Lung (tissue), 12 donors: Measurements from ENCODE around the gene AK3. TPM values are rescaled to one million over a fixed set of nuclear protein-coding genes. Genes with fewer than 3 reads are reported as not detected.
"Not testable (repeated sequence)": the region's sequence is repeated elsewhere in the genome, so short reads cannot be mapped to it uniquely, and the experiment has no call there.

Source experiments
- ATAC-seq: fragments of 200-7000 bp; cut with Tn5 transposase; one replicate; pipeline ENCODE4 v1.9.1; 2020; ENCODE audit warnings: moderate number of reproducible peaks; ENCODE audit not compliant: insufficient read depth, low FRiP score
- DNase-seq, 3 donors: peaks; one replicate each; pipeline ENCODE4 v3.0.0-alpha.2; 2013 to 2017
- H3K27ac ChIP-seq, 2 donors: one replicate each; pipeline ENCODE4 v1.5.1; 2013; ENCODE audit warnings: mild to moderate bottlenecking in 2 of 2, moderate library complexity in 2 of 2, control low read depth in 1 of 2, inconsistent platforms in 1 of 2, low read depth in 1 of 2, low read length in 1 of 2
- H3K27me3 ChIP-seq, 3 donors: one replicate each; pipeline ENCODE4 v1.5.1; 2013; ENCODE audit warnings: low read length in 2 of 3; ENCODE audit not compliant: control insufficient read depth in 3 of 3, insufficient read depth in 3 of 3
- H3K36me3 ChIP-seq, 4 donors: one replicate each; pipeline ENCODE4 v1.5.1; 2013; ENCODE audit warnings: low read length in 4 of 4, mild to moderate bottlenecking in 1 of 4, moderate library complexity in 1 of 4; ENCODE audit not compliant: control insufficient read depth in 4 of 4, insufficient read depth in 4 of 4
- H3K4me1 ChIP-seq, 5 donors: one replicate each; pipeline ENCODE4 v1.5.1; 2013; ENCODE audit warnings: low read length in 5 of 5, mild to moderate bottlenecking in 2 of 5, moderate library complexity in 1 of 5; ENCODE audit not compliant: control insufficient read depth in 5 of 5, insufficient read depth in 5 of 5
- H3K4me3 ChIP-seq: one replicate; pipeline ENCODE4 v1.5.1; 2013; ENCODE audit warnings: mild to moderate bottlenecking, control low read depth, moderate library complexity
- H3K9ac ChIP-seq, 2 donors: one replicate each; pipeline ENCODE4 v1.5.1; 2013; ENCODE audit warnings: low read length in 2 of 2, control low read depth in 1 of 2; ENCODE audit not compliant: insufficient read depth in 1 of 2
- H3K9me3 ChIP-seq, 4 donors: one replicate each; pipeline ENCODE4 v1.5.1; 2013; ENCODE audit warnings: low read length in 3 of 4, mild to moderate bottlenecking in 1 of 4, moderate library complexity in 1 of 4; ENCODE audit not compliant: control insufficient read depth in 4 of 4, insufficient read depth in 3 of 4
- WGBS, 2 donors: extraction: QIAGEN DNeasy Blood & Tissue Kit; methylation state at CpG; one replicate each; pipeline ENCODE4 v1.1.7; 2013; 5-methylcytosine and 5-hydroxymethylcytosine counted together
- polyA plus RNA-seq, 2 donors: library from polyadenylated mRNA; stranded (reverse); fragments of 200-250 nt; gene quantifications; one replicate each; pipeline ENCODE4 v1.2.1, GENCODE V29; 2013
- total RNA-seq, 2 donors: library from RNA; depleted of rRNA in 1 of 2; stranded (reverse); fragments of >200 nt in 1 of 2; gene quantifications; one replicate each; pipeline ENCODE4 v1.2.1, GENCODE V29; 2014 to 2021
- TF ChIP-seq, protein P1 (sequence below): IDR thresholded peaks from 2 replicates; pipeline ENCODE4 v1.5.1; 2012; ENCODE audit warnings: mild to moderate bottlenecking; ENCODE audit errors: control extremely low read depth, extremely low read depth
- donor health status: control.
- donor health status: control.
- donor health status: Bipolar disorder and iron deficiency.
- donor health status: healthy.
- donor health status: DM: yes; HTN: yes; CAD: no.

Gene AK3
- total and polyA plus RNA-seq, 4 donors = 22.4 to 62.7 (median 31.8) TPM

DNA sequence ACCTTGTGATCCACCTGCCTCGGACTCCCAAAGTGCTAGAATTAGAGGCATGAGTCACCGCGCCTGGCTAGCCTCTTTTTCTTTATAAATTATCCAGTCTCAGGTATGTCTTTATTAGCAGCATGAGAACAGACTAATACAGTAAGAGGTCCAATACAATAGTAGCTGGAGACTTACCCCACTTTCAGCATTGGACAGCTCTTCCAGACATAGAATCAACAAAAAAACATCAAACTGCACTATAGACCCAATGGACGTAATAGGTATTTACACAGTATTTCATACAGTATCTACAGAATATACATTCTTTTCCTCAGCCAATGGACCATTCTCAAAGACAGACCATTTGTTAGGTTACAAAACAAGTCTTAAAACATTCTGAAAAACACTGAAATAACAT is 45.6 kb upstream of the AK3 start:
- Histone ChIP-seq H3K4me3 (no peak overlapping the region), H3K4me1 (no peaks in the 10 kb centered on the region), H3K36me3 (no peaks in the 10 kb centered on the region), H3K27ac (no peak overlapping the region), H3K27me3 (no peaks in the 10 kb centered on the region), H3K9ac (no peak overlapping the region), H3K9me3 (peaks cover 0 to under 1% (median 0%) of the 10 kb centered on the region in 4 donors)
- no peak for ATAC-seq
- WGBS, 2 donors = 86 to 96% methylated on average over 4 of the region's 4 CpGs
- DNase-seq = no peak
- TF ChIP-seq, protein P1, sequence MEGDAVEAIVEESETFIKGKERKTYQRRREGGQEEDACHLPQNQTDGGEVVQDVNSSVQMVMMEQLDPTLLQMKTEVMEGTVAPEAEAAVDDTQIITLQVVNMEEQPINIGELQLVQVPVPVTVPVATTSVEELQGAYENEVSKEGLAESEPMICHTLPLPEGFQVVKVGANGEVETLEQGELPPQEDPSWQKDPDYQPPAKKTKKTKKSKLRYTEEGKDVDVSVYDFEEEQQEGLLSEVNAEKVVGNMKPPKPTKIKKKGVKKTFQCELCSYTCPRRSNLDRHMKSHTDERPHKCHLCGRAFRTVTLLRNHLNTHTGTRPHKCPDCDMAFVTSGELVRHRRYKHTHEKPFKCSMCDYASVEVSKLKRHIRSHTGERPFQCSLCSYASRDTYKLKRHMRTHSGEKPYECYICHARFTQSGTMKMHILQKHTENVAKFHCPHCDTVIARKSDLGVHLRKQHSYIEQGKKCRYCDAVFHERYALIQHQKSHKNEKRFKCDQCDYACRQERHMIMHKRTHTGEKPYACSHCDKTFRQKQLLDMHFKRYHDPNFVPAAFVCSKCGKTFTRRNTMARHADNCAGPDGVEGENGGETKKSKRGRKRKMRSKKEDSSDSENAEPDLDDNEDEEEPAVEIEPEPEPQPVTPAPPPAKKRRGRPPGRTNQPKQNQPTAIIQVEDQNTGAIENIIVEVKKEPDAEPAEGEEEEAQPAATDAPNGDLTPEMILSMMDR = no peak

- Histone ChIP-seq H3K36me3 (no peaks in the 10 kb centered on the region), H3K4me3 (no peak overlapping the region), H3K27me3 (no peaks in the 10 kb centered on the region), H3K4me1 (no peaks in the 10 kb centered on the region), H3K9ac (no peak overlapping the region), H3K9me3 (peaks cover 0 to 2% (median 0%) of the 10 kb centered on the region in 4 donors), H3K27ac (no peak overlapping the region)
- ATAC-seq (no peak), DNase-seq (no peak)
- TF ChIP-seq, protein P1 = no peak
- 82 to 84% methylated on average over 2 of the region's 2 CpGs for WGBS, 2 donors
These were observed 43.4 kb upstream of the AK3 start for GRCh38 chr9:4784403-4784802.

DNA sequence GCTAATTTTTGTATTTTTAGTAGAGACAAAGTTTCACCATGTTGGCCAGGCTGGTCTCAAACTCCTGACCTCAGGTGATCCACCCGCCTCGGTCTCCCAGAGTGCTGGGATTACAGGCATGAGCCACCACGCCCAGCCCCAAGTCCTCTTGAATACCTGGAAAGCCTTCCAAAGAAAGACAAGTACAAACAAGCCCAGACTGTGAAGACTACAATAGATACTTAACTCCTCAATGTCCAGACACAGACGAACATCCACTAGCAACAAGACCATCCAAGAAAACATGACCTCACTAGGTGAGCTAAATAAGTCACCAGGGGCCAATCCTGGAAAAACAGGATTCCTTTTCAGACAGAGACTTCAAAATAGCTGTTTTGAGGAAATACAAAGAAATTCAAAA is 42.2 kb upstream of the AK3 start:
- H3K4me1 ChIP-seq, H3K4me3 ChIP-seq, ATAC-seq, H3K36me3 ChIP-seq, H3K27ac ChIP-seq, H3K9ac ChIP-seq, H3K9me3 ChIP-seq, H3K27me3 ChIP-seq, DNase-seq: not testable (repeated sequence)
- WGBS, 2 donors = 77 to 87% methylated on average over 4 of the region's 4 CpGs

DNA sequence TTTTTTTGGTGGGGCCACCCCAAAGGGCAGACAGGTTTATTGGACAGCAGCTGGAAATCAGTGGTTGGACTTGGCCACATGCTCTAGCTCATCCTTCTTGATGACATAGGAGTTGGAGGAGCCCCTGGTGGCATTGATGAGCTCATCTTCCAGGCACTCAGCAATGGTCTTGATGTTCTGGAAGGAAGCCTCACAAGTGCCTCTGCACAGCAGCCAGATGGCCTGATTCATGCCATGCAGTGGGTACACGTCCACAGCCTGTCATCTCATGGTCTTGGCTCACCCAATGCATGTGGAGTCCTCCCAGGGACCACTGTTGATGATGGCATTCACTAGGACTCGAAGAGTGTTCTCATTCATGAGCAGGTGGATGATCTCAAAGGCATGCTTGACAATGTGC is 40.4 kb upstream of the AK3 start:
- no peak overlapping the region for H3K9ac ChIP-seq
- TF ChIP-seq, protein P1 = no peak
- DNase-seq (no peak), ATAC-seq (no peak)
- H3K36me3 ChIP-seq = no peaks in the 10 kb centered on the region
- peaks cover 0 to 2% (median 0%) of the 10 kb centered on the region in 4 donors for H3K9me3 ChIP-seq
- no peak overlapping the region for H3K27ac ChIP-seq
- no peaks in the 10 kb centered on the region for H3K27me3 ChIP-seq
- 80 to 83% methylated on average over 2 of the region's 2 CpGs for whole genome bisulfite sequencing, 2 donors
- H3K4me3 ChIP-seq = no peak overlapping the region
- H3K4me1 ChIP-seq = no peaks in the 10 kb centered on the region
